Measurements from ENCODE around the gene RNF141.

The RNF141 gene

GRCh38 chr11:10476927-10477689 is 63.9 kb downstream of the RNF141 start:
- no peak overlapping the region for H3K27ac ChIP-seq
- no peak for TF ChIP-seq CTCF (conservative IDR thresholded peaks at IDR 0.05)

GRCh38 chr11:10476342-10476741 is 64.6 kb downstream of the RNF141 start:
- no peak for TF ChIP-seq CTCF (conservative IDR thresholded peaks at IDR 0.05)
- H3K27ac ChIP-seq, result no peak overlapping the region

- TF ChIP-seq CTCF (conservative IDR thresholded peaks at IDR 0.05), result no peak
- no peak overlapping the region for H3K27ac ChIP-seq
Measured at GRCh38 chr11:10474551-10474950, 66.4 kb downstream of the RNF141 start.

GRCh38 chr11:10473371-10473770 is 67.6 kb downstream of the RNF141 start:
- no peak overlapping the region for H3K27ac ChIP-seq
- no peak for TF ChIP-seq CTCF (conservative IDR thresholded peaks at IDR 0.05)

GRCh38 chr11:10462746-10463300 is 78.2 kb downstream of the RNF141 start:
- no peak overlapping the region for H3K27ac ChIP-seq
- TF ChIP-seq CTCF (conservative IDR thresholded peaks at IDR 0.05), result no peak

All from VCaP (cell line).